Peyer's patch (tissue), 4 donors: ENCODE results near the gene C12orf76.

Source experiments
- CTCF ChIP-seq, 6 experiments: fragments of 450-650 bp in 4 of 6; fragments of 200-600 bp in 2 of 6; sonication (generic) in 1 of 6; IDR thresholded peaks; one replicate each; pipeline ENCODE4 v1.5.1; 2017 to 2019; ENCODE audit warnings: antibody characterized with exemption in 6 of 6, mild to moderate bottlenecking in 3 of 6, moderate library complexity in 1 of 6
- POLR2A ChIP-seq, 2 donors: fragments of 450-650 bp; IDR thresholded peaks; one replicate each; pipeline ENCODE4 v1.5.1; 2017; ENCODE audit warnings: antibody characterized with exemption in 2 of 2, mild to moderate bottlenecking in 2 of 2, moderate library complexity in 2 of 2

GRCh38 chr12:110093631-110094311 lies 45.4 kb upstream of the C12orf76 start:
- TF ChIP-seq CTCF (IDR thresholded peaks at IDR 0.05) (no peak), POLR2A (IDR thresholded peaks at IDR 0.05) (no peak)
